ENCODE results near the gene KEAP1. TPM values are rescaled to one million over a fixed set of nuclear protein-coding genes. Genes with fewer than 3 reads are reported as not detected.

The KEAP1 gene
- total RNA-seq, 1 experiment from 2014 or later, result 73.0 TPM

GRCh38 chr19:10523135-10523636 is 20.0 kb upstream of the KEAP1 start:
- no peak for TF ChIP-seq CTCF (IDR thresholded peaks at IDR 0.05; ENCODE audit: insufficient read depth in 1 of 2, low read depth in 1 of 2, low read length in 1 of 2, severe bottlenecking in 1 of 2, unreplicated experiment in 1 of 2)
- CTCF ChIA-PET, result interaction anchor here (0.7 kb wide), 3 partner anchors 13 to 419 kb away, joined by 3 to 7 read pairs (median 6); no protein-coding TSS in a partner anchor
- no peak for DNase-seq
- intact Hi-C loops (cut with micrococcal nuclease; ENCODE audit: unreplicated experiment), result no loop called here
- H3K4me1 ChIP-seq, result peaks cover 5% of the 10 kb centered on the region; the same call in 1 of the 2 replicates
- Mint-ChIP-seq H3K4me3 (ENCODE audit: unreplicated experiment) (no peak overlapping the region), H3K4me1 (ENCODE audit: low read depth, unreplicated experiment) (peaks cover 5% of the 10 kb centered on the region), H3K36me3 (ENCODE audit: insufficient read depth, unreplicated experiment) (peaks cover 4% of the 10 kb centered on the region), H3K27me3 (ENCODE audit: insufficient read depth, unreplicated experiment) (peaks cover 5% of the 10 kb centered on the region), H3K9me3 (ENCODE audit: unreplicated experiment) (no peaks in the 10 kb centered on the region), H3K27ac (ENCODE audit: unreplicated experiment) (no peak overlapping the region)
- POLR2A ChIA-PET, result no interaction called here
- no peaks in the 10 kb centered on the region for H3K36me3 ChIP-seq (ENCODE audit: control insufficient read depth, insufficient read depth, low read length)
- H3K4me3 ChIP-seq (ENCODE audit: low read depth, low read length), result no peak overlapping the region
- H3K9me3 ChIP-seq, result no peaks in the 10 kb centered on the region
- no peaks in the 10 kb centered on the region for H3K27me3 ChIP-seq (replicated peaks; ENCODE audit: control insufficient read depth, insufficient read depth, low read length)
- BruUV-seq (replicated peaks), result no TSS peak

GRCh38 chr19:10521461-10522171 is 18.5 kb upstream of the KEAP1 start:
- no peaks in the 10 kb centered on the region for H3K9me3 ChIP-seq
- no peak overlapping the region for H3K27ac Mint-ChIP-seq (ENCODE audit: unreplicated experiment)
- no peaks in the 10 kb centered on the region for H3K36me3 ChIP-seq (ENCODE audit: control insufficient read depth, insufficient read depth, low read length)
- H3K27me3 Mint-ChIP-seq (ENCODE audit: insufficient read depth, unreplicated experiment), result peaks cover 5% of the 10 kb centered on the region
- ChIA-PET POLR2A (no interaction called here), CTCF (no interaction called here)
- H3K4me1 ChIP-seq, result peaks cover 7% of the 10 kb centered on the region; the same call in 1 of the 2 replicates
- no peak for DNase-seq
- no peak overlapping the region for H3K4me3 ChIP-seq (ENCODE audit: low read depth, low read length)
- intact Hi-C loops (cut with micrococcal nuclease; ENCODE audit: unreplicated experiment), result no loop called here
- no peaks in the 10 kb centered on the region for H3K27me3 ChIP-seq (replicated peaks; ENCODE audit: control insufficient read depth, insufficient read depth, low read length)
- H3K4me1 Mint-ChIP-seq (ENCODE audit: low read depth, unreplicated experiment), result peaks cover 8% of the 10 kb centered on the region
- H3K4me3 Mint-ChIP-seq (ENCODE audit: unreplicated experiment), result no peak overlapping the region
- no TSS peak for BruUV-seq (replicated peaks)
- H3K36me3 Mint-ChIP-seq (ENCODE audit: insufficient read depth, unreplicated experiment), result peaks cover 4% of the 10 kb centered on the region
- no peak for TF ChIP-seq CTCF (IDR thresholded peaks at IDR 0.05; ENCODE audit: insufficient read depth in 1 of 2, low read depth in 1 of 2, low read length in 1 of 2, severe bottlenecking in 1 of 2, unreplicated experiment in 1 of 2)
- H3K9me3 Mint-ChIP-seq (ENCODE audit: unreplicated experiment), result no peaks in the 10 kb centered on the region

- intact Hi-C loops (cut with micrococcal nuclease; ENCODE audit: unreplicated experiment), result no loop called here
- Mint-ChIP-seq H3K9me3 (ENCODE audit: unreplicated experiment) (no peaks in the 10 kb centered on the region), H3K27me3 (ENCODE audit: insufficient read depth, unreplicated experiment) (peaks cover 5% of the 10 kb centered on the region), H3K4me3 (ENCODE audit: unreplicated experiment) (no peak overlapping the region), H3K27ac (ENCODE audit: unreplicated experiment) (no peak overlapping the region), H3K4me1 (ENCODE audit: low read depth, unreplicated experiment) (peaks cover 8% of the 10 kb centered on the region), H3K36me3 (ENCODE audit: insufficient read depth, unreplicated experiment) (peaks cover 4% of the 10 kb centered on the region)
- CTCF ChIA-PET, result interaction anchor here (0.6 kb wide), 2 partner anchors 14 to 68 kb away, joined by 3 to 4 read pairs; no protein-coding TSS in a partner anchor
- POLR2A ChIA-PET, result no interaction called here
- H3K4me3 ChIP-seq (ENCODE audit: low read depth, low read length), result no peak overlapping the region
- no peaks in the 10 kb centered on the region for H3K27me3 ChIP-seq (replicated peaks; ENCODE audit: control insufficient read depth, insufficient read depth, low read length)
- H3K36me3 ChIP-seq (ENCODE audit: control insufficient read depth, insufficient read depth, low read length), result no peaks in the 10 kb centered on the region
- no peaks in the 10 kb centered on the region for H3K9me3 ChIP-seq
- TF ChIP-seq CTCF (IDR thresholded peaks at IDR 0.05; ENCODE audit: insufficient read depth in 1 of 2, low read depth in 1 of 2, low read length in 1 of 2, severe bottlenecking in 1 of 2, unreplicated experiment in 1 of 2), result no peak
- no TSS peak for BruUV-seq (replicated peaks)
- peaks cover 7% of the 10 kb centered on the region; the same call in 1 of the 2 replicates for H3K4me1 ChIP-seq
- DNase-seq, result no peak
These were observed 17.6 kb upstream of the KEAP1 start for GRCh38 chr19:10520652-10521318.

All from Caco-2 (cell line).